Neural cell (in vitro differentiated cells): Measurements from ENCODE around the gene MACO1. TPM values are rescaled to one million over a fixed set of nuclear protein-coding genes. Genes with fewer than 3 reads are reported as not detected.

Experiments used
- H2AFZ ChIP-seq: fragments of 200-600, 300-800 bp; sonication (generic), shearing (Covaris generic); 2 replicates; pipeline ENCODE4 v1.6.0; 2014; ENCODE audit warnings: low read depth, mild to moderate bottlenecking, antibody characterized with exemption, low read length, moderate library complexity
- H3F3A ChIP-seq: fragments of 200-600 bp; shearing (Covaris generic); 2 replicates; pipeline ENCODE4 v1.6.1; 2016; ENCODE audit warnings: mild to moderate bottlenecking, moderate library complexity, mixed read lengths, antibody characterized with exemption, low read length; ENCODE audit not compliant: insufficient read depth, poor library complexity, severe bottlenecking
- H3K27ac ChIP-seq: fragments of 200-600, 300-800 bp; sonication (generic), shearing (Covaris generic); 2 replicates; pipeline ENCODE4 v1.5.1; 2014; ENCODE audit warnings: mild to moderate bottlenecking, low read length, moderate library complexity
- H3K27me3 ChIP-seq: fragments of 300-800, 200-600 bp; sonication (generic), shearing (Covaris generic); 2 replicates; pipeline ENCODE4 v1.6.0; 2014; ENCODE audit warnings: mild to moderate bottlenecking, low read depth, low read length, moderate library complexity; ENCODE audit not compliant: insufficient read depth
- H3K36me3 ChIP-seq: fragments of 300-800, 200-600 bp; sonication (generic), shearing (Covaris generic); 2 replicates; pipeline ENCODE4 v1.5.1; 2014; ENCODE audit warnings: mild to moderate bottlenecking, antibody characterized with exemption, low read length, moderate library complexity; ENCODE audit not compliant: insufficient read depth
- H3K4me2 ChIP-seq: fragments of 300-800, 200-600 bp; sonication (generic), shearing (Covaris generic); 2 replicates; pipeline ENCODE4 v1.6.0; 2014; ENCODE audit warnings: mild to moderate bottlenecking, low read length
- H3K4me3 ChIP-seq: fragments of 300-800, 200-600 bp; sonication (generic), shearing (Covaris generic); 2 replicates; pipeline ENCODE4 v1.5.1; 2014; ENCODE audit warnings: mild to moderate bottlenecking, low read length, moderate library complexity
- H3K79me2 ChIP-seq: fragments of 200-600 bp; shearing (Covaris generic); replicated peaks from 2 replicates; pipeline ENCODE4 v1.6.0; 2014; ENCODE audit warnings: mild to moderate bottlenecking, low read length, moderate library complexity; ENCODE audit not compliant: insufficient read depth
- H3K9ac ChIP-seq: fragments of 300-800, 200-600 bp; sonication (generic), shearing (Covaris generic); 2 replicates; pipeline ENCODE4 v1.6.1; 2016; ENCODE audit warnings: mild to moderate bottlenecking, low read length, mixed read lengths
- H3K9me2 ChIP-seq: fragments of 200-600 bp; shearing (Covaris generic); 2 replicates; pipeline ENCODE4 v1.6.1; 2016; ENCODE audit warnings: mild to moderate bottlenecking, low read length, mixed read lengths; ENCODE audit not compliant: insufficient read depth
- H3K9me3 ChIP-seq: fragments of 200-600, 300-800 bp; sonication (generic), shearing (Covaris generic); 2 replicates; pipeline ENCODE4 v1.6.1; 2016; ENCODE audit warnings: mild to moderate bottlenecking, mixed run types, low read length, moderate library complexity, mixed read lengths
- H4K20me1 ChIP-seq: fragments of 200-600 bp; shearing (Covaris generic); 2 replicates; pipeline ENCODE4 v1.6.1; 2016; ENCODE audit warnings: mild to moderate bottlenecking, mixed run types; ENCODE audit not compliant: insufficient read depth
- CTCF ChIP-seq: fragments of 450-650 bp; IDR thresholded peaks from 2 replicates; pipeline ENCODE4 v1.5.1; 2014; ENCODE audit warnings: antibody characterized with exemption, mild to moderate bottlenecking, moderate library complexity; ENCODE audit not compliant: poor library complexity, severe bottlenecking
- EP300 ChIP-seq: fragments of 450-650 bp; conservative IDR thresholded peaks from 2 replicates; pipeline ENCODE4 v1.6.1; 2014; ENCODE audit warnings: antibody characterized with exemption, mild to moderate bottlenecking, moderate library complexity; ENCODE audit not compliant: poor library complexity, severe bottlenecking
- EZH2 ChIP-seq: fragments of 200-600, 300-800 bp; shearing (Covaris generic), sonication (generic); IDR thresholded peaks from 2 replicates; pipeline ENCODE4 v1.6.1; 2014; ENCODE audit warnings: antibody characterized with exemption, low read length, borderline replicate concordance, mild to moderate bottlenecking; ENCODE audit not compliant: insufficient read depth, poor library complexity, severe bottlenecking
- MXI1 ChIP-seq: fragments of 450-650 bp; conservative IDR thresholded peaks from 2 replicates; pipeline ENCODE4 v1.6.1; 2014; ENCODE audit warnings: antibody characterized with exemption, mild to moderate bottlenecking; ENCODE audit not compliant: poor library complexity, severe bottlenecking
- POLR2AphosphoS5 ChIP-seq: IDR thresholded peaks from 2 replicates; pipeline ENCODE4 v1.6.1; 2012
- RAD21 ChIP-seq: fragments of 450-650 bp; conservative IDR thresholded peaks from 2 replicates; pipeline ENCODE4 v1.6.1; 2014; ENCODE audit warnings: antibody characterized with exemption, mild to moderate bottlenecking, moderate library complexity
- REST ChIP-seq: IDR thresholded peaks from 2 replicates; pipeline ENCODE4 v1.6.1; 2012; ENCODE audit warnings: borderline replicate concordance
- SMC3 ChIP-seq: fragments of 450-650 bp; conservative IDR thresholded peaks from 2 replicates; pipeline ENCODE4 v1.6.1; 2014; ENCODE audit warnings: antibody characterized with exemption, mild to moderate bottlenecking, moderate library complexity; ENCODE audit not compliant: poor library complexity
- TAF1 ChIP-seq: IDR thresholded peaks from 2 replicates; pipeline ENCODE4 v1.6.1; 2012; ENCODE audit warnings: low read depth
- polyA plus RNA-seq: library from polyadenylated mRNA; depleted of rRNA; stranded (reverse); fragments of >200 nt; gene quantifications from 2 replicates; pipeline ENCODE4 v1.2.3, GENCODE V29; 2014

MACO1 gene
- polyA plus RNA-seq, 1 donor from 2014 or later, result 56.6 TPM

GRCh38 chr1:25549273-25550154 lies 118.8 kb downstream of the MACO1 start:
- no peak overlapping the region for H3K4me3 ChIP-seq
- H3K9ac ChIP-seq, result no peak overlapping the region
- no peaks in the 10 kb centered on the region for H4K20me1 ChIP-seq
- H3K9me3 ChIP-seq, result no peaks in the 10 kb centered on the region
- H2AFZ ChIP-seq, result no peak overlapping the region
- H3K27ac ChIP-seq, result no peak overlapping the region
- H3K36me3 ChIP-seq, result no peaks in the 10 kb centered on the region
- no peaks in the 10 kb centered on the region for H3F3A ChIP-seq
- H3K79me2 ChIP-seq, result no peaks in the 10 kb centered on the region
- TF ChIP-seq EP300, result no peak
- no peak for TF ChIP-seq CTCF
- TF ChIP-seq POLR2AphosphoS5, result no peak
- no peak for TF ChIP-seq SMC3
- no peak for TF ChIP-seq TAF1
- no peak for TF ChIP-seq REST
- no peak for TF ChIP-seq RAD21
- no peak for TF ChIP-seq EZH2
- no peak for TF ChIP-seq MXI1
- no peak overlapping the region for H3K4me2 ChIP-seq
- H3K9me2 ChIP-seq, result no peaks in the 10 kb centered on the region
- peaks cover 11% of the 10 kb centered on the region for H3K27me3 ChIP-seq

Other genes with a start within 250 kb of the MACO1 start
- gene SYF2, start 198.4 kb upstream of the MACO1 start, polyA plus RNA-seq, result 74.6 and 94.1 TPM in 2 replicates
- gene RSRP1, start 183.4 kb upstream of the MACO1 start, polyA plus RNA-seq, result 152 and 172 TPM in 2 replicates
- gene RHD, start 158.4 kb upstream of the MACO1 start, polyA plus RNA-seq, result not detected in 2 replicates
- 146 and 161 TPM in 2 replicates for gene TMEM50A, start 92.6 kb upstream of the MACO1 start, polyA plus RNA-seq
- gene RHCE, start 10.1 kb upstream of the MACO1 start, polyA plus RNA-seq, result 1.1 and 1.7 TPM in 2 replicates
- 0.22 and 0.54 TPM in 2 replicates for gene LDLRAP1, start 112.7 kb downstream of the MACO1 start, polyA plus RNA-seq
- 0.66 and 1.3 TPM in 2 replicates for gene MAN1C1, start 185.9 kb downstream of the MACO1 start, polyA plus RNA-seq